Adrenal gland (tissue), 5 donors: Measurements from ENCODE around the gene LCMT1.

ENCODE experiments used
- CTCF ChIP-seq, 6 experiments: fragments of 450-650 bp in 4 of 6; fragments of 200-600 bp in 2 of 6; sonication (generic) in 1 of 6; IDR thresholded peaks; 1 replicate in 5 of 6; 2 replicates in 1 of 6; pipeline versions ENCODE4 v1.5.1 to v1.8.0; 2016 to 2021; ENCODE audit warnings: antibody characterized with exemption in 6 of 6, mild to moderate bottlenecking in 2 of 6, moderate library complexity in 1 of 6
- POLR2A ChIP-seq, 2 donors: fragments of 450-650 bp; IDR thresholded peaks; one replicate each; pipeline ENCODE4 v1.6.1; 2017; ENCODE audit warnings: antibody characterized with exemption in 2 of 2, mild to moderate bottlenecking in 2 of 2, moderate library complexity in 1 of 2
- donor health status: DM: no; HTN: no; CAD: no.

DNA sequence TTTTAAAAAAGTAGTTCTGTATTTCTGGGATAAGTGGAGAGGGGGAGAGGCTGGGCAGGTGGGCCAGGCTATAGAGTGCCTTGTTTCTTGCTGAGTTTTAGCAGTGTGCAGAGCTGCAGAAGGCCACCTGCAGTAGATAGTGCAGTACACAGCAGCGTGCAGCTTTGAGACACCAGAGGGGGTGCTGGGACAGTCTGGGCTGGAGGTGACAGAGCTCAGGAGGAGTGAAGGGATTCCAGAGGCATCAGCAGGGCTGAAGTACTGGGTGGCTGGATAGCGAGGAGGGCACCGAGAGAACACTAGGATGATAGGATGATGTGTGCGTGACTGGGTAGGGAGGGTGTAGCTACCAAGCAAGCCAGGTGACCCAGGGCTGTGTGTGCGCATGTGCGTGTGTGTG lies 26.6 kb downstream of the LCMT1 start:
- TF ChIP-seq CTCF (IDR thresholded peaks at IDR 0.05) (no peak), POLR2A (IDR thresholded peaks at IDR 0.05) (no peak)
